ENCODE results near the gene CDK5RAP3.
A peak's percentile ranks its signal among the peaks of the same experiment; 100 is the strongest.
"Not testable (repeated sequence)": the region's sequence is repeated elsewhere in the genome, so short reads cannot be mapped to it uniquely, and the experiment has no call there.

CDK5RAP3 gene

DNA sequence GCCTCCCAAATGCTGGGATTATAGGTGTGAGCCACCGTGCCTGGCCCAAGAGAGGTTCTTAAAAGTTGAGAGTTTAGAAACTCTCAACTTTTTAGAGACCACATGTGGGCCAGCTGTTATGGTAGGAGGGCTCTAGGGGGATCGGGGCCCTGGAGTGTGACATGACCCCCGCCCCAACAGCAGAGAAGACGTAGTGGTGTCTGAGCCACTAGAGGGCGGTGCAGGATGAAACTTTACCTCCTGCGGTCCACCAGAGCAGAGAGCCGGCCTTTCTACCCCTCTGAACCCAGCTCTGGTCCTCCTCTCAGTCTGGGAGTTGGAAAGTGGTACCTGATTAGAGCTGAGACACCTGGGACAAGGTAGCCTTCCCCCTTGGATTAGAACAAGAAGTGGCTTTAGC, 7.4 kb downstream of the CDK5RAP3 start:
- peak; percentile 60 for DNase-seq

DNA sequence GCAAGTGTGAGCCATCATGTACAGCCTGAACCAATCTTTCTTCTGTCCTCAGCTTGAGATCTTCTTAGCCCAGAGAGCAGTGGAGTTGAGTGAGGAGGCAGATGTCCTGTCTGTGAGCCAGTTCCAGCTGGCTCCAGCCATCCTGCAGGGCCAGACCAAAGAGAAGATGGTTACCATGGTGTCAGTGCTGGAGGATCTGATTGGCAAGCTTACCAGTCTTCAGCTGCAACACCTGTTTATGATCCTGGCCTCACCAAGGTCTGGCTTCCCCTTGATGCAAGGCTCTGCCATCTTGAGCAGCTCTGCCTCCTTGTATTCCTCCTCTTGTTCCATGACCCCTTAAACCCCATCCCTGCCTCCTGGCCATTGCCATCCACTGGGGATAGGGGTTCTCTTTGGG, 9.6 kb downstream of the CDK5RAP3 start:
- DNase-seq = no peak

DNA sequence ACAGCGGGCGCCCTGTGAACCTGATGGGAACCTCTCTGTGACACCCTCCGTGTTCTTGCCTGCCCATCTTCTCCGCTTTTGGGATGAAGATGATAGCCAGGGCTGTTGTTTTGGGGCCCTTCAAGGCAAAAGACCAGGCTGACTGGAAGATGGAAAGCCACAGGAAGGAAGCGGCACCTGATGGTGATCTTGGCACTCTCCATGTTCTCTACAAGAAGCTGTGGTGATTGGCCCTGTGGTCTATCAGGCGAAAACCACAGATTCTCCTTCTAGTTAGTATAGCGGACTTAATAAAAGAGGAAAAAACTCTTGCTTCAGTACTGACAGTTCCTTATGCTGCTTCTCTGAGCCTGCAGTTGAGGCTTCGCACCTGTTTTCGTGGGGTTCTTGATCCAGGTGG, 10.5 kb downstream of the CDK5RAP3 start:
- no peak for DNase-seq

GRCh38 chr17:47982091-47982617, 11.2 kb downstream of the CDK5RAP3 start:
- DNase-seq = no peak

GRCh38 chr17:47982645-47983390, 11.9 kb downstream of the CDK5RAP3 start:
- no peak for DNase-seq

DNA sequence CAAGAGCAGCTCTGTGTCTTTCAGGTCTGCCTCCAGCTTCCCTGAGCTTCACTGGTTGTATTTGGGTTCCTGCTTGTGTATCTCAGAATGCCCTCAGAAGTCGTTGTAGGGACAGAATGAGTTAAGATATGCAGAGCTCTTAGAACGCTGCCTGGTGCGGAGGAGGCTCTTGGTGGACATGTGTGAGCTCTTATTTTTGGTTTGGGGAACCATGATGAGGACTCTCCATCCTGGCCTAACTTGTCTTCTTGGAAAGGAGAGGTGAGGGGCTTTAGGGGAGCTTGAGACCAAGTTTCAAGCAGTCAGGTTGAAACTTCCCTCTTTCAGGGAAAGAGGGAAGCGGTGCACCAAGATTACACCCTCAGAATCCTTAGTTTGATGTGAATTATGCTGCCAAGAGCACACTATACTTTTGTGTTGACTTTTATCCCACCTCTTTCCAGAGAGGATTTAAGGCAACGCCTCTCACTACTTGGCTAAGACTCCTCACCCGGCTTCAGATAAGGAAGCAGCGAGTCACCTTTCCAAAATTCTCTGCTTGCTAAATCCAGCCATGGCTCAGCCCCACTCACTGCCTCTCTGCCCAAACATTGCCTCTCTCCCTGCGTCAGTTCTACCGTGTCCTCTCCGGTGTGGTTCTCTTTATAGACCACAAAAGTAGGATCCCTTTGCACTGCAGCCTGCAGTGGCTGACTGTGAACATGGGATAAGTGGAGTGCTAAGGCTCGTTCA, 12.7 kb downstream of the CDK5RAP3 start:
- no peak for DNase-seq

- DNase-seq = no peak
Measured at GRCh38 chr17:47986520-47986919, 15.6 kb downstream of the CDK5RAP3 start.

GRCh38 chr17:47987240-47987835, 16.4 kb downstream of the CDK5RAP3 start:
- DNase-seq = no peak

GRCh38 chr17:47988445-47988844, 17.5 kb downstream of the CDK5RAP3 start:
- not testable (repeated sequence) for DNase-seq

DNA sequence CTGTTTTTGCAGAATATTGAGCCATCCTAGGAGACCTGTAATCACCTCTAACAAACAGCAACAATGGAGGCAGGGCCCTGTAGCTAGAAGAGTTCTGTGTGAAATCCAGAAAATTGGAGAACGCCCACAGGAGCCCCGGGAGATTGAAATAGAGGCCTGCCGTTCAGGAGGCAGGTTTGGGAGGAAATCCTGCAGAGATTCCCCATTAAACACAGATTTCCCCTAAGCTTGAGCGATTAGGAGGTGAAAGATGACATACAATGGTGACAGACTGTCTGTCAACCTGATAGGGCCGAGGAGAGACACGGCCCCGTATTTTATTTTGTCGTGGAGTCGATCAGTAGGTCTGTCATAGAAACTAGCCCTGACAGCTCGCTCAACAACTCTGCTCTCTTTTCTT, 18.2 kb downstream of the CDK5RAP3 start:
- DNase-seq = no peak

DNA sequence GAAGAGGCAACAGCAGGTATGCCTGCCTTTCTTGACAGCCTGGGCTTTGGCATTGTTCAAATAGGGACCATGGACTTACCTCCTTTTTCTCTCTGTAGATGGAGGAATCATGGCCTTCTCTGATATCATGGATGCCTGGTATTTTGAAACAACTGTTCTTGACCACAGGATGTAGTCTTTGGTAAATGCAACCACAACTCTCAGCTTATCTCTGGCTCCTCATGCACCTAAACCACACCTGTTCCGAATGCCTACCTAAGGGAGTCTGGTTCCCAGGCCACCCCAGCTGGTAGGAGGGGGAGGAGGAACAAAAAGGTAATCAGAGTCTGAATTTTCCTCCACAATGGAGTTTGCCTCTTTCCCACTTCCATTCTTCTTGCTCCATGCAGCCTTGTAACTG, 18.8 kb downstream of the CDK5RAP3 start:
- DNase-seq = no peak

DNA sequence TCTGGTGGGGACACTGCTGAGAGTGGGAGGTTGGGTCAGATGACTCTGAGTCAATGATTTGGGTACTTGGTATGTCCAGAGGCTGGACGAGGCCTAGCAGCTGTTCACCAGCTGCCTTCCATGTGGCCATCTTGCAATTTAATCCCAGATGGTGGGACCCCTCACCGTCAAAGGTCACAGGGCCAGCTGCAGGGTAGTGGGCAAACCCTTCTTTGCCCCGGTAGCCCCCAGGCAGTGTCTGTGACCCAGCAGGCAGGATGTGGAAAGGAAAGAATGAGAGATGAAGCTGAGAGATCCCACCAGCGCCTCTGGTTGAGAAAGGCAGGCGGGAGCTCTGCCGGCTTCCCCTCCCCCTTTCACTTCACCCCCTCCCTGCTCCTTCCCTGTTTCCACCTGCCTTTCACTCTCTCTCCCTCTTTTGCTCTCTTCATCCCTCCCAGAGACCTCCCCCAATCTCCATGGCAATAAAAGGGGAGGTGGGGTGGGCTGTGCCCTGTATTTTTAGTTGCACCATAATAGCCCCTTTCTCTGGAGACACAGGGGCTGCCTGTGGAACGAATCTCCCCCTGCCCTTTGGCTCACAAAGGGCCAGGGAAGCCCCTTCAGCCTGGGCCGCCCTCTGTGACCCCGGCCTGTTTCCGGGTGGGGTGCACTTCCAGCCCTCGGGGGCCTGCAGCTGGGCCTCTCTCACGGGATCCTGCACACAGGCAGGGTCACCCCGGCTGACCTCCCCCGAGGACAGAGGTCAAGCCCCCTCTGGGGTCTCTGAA, 20.2 kb downstream of the CDK5RAP3 start:
- DNase-seq = no peak

DNA sequence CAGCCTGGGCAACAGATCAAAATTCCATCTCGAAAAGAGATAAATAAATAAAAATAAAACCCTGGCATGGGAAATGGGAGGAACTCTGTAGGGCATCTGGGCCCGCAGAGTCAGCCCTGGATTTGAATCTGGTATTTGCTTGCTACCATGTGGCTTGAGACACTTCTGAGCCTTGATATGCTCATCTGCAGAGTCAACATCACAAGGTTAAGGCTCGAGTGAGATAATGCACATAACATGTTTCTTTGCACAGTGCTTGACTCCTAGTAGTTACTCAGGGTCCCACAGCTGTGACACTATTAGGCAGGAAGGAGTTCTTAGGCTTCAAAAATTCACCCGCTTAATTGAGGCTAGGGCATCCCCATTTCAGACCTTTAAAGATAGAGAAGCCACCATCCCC, 21.3 kb downstream of the CDK5RAP3 start:
- no peak for DNase-seq

GRCh38 chr17:47993031-47993564, 22.2 kb downstream of the CDK5RAP3 start:
- no peak for DNase-seq

DNA sequence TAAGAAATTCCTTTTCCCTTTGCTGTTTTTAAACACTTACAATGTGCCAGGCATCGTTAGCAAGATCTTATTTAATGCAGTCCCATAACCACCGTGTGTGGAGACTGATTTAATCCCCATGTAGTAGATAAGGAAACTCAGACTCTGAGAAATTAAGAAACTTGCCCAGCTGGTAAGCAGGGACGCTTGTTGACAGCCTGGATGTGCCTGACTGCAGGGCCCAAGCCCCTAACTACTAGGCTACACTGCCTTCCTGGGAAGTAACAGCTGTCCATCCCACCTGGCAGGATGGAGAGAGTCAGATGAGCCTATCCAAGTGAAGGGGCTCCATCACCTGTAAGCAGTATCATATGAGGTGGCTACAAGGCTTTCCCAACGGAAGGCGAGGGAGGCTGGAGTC, 23.1 kb downstream of the CDK5RAP3 start:
- no peak for DNase-seq

GRCh38 chr17:47994724-47995123, 23.8 kb downstream of the CDK5RAP3 start:
- no peak for DNase-seq

GRCh38 chr17:47995241-47995935, 24.5 kb downstream of the CDK5RAP3 start:
- DNase-seq = no peak

- DNase-seq = no peak
Measured at GRCh38 chr17:47996201-47996600, 25.3 kb downstream of the CDK5RAP3 start.

DNA sequence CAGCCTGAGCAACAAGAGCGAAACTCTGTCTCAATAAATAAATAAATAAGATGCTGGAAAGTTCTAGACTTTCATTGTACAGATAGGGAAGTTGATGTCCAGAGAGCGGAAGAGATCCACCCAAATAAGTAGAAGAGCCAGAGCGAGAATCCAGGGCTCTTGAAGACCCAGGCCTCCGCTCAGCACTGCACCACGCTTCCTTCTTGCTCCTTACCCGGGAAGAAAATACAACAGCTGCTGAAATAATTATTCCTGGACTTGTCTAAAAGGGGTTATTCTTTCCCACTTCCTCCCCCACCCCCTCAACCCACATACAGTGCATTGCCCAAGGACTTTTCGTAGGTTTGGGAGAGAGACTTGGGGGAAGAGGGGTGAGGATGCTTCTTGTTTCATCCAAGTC, 26.7 kb downstream of the CDK5RAP3 start:
- DNase-seq = no peak

DNA sequence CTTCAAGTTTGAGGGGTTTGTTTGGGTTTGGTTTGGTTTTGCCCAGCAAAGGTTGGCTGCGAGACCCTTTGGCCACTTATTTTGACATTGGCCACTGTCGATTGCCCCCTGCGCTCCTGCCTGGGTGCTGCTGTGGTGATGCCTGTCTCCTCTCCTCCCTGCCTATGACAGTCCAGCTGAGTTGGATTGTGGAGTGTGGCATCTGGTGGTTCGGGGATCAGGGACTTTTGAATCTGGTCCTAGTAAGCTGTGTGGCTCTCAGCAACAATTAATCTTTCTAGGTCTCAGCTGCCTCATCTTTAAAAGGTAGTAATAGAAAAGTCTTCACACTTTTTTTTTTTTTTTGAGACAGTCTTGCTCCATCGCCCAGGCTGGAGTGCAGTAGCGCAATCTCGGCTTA, 27.1 kb downstream of the CDK5RAP3 start:
- no peak for DNase-seq

GRCh38 chr17:47999582-47999981, 28.7 kb downstream of the CDK5RAP3 start:
- no peak for DNase-seq

DNA sequence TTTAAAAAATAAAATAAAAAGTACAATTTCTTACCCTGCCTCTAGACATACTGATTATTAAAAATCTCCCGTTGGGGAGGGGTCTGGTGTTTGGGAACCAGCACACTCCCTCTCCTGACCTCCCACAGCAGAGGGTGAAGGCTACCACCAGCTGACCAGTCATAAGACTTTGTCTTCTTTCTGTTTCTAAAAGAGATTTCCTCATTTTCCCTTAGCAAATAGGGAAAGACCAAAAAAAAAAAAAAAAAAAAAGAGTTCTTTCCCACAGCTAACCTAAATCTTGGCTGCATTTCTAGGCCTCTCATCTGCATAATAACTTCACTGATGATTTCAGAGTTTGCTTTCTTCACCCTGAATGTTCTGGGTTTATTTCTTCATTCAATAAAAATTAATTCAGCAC, 30.3 kb downstream of the CDK5RAP3 start:
- no peak for DNase-seq

All from midbrain (tissue), 1 donor.